Activated CD8-positive, alpha-beta memory T cell treated with anti-CD3 and anti-CD28 coated beads for 4 hours (primary cell): ENCODE results near the gene KNSTRN.
A peak's percentile ranks its signal among the peaks of the same experiment; 100 is the strongest.

Experiments
- DNase-seq, 2 donors: peaks; one replicate each; pipeline ENCODE4 v3.0.0-alpha.2; 2020; ENCODE audit warnings: low read depth in 2 of 2

The KNSTRN gene

GRCh38 chr15:40382580-40383456 is at the start of gene KNSTRN:
TSS of gene KNSTRN (plus strand) at chr15:40382721. CDS start at chr15:40382836, 115 bp downstream.
- peak; percentile 82 to 89 for DNase-seq

- no peak for DNase-seq
Observed at GRCh38 chr15:40333922-40334492, 48.5 kb upstream of the KNSTRN start.

GRCh38 chr15:40334541-40334940 is 48.0 kb upstream of the KNSTRN start:
- no peak for DNase-seq

GRCh38 chr15:40334941-40335795 is 47.4 kb upstream of the KNSTRN start:
- no peak for DNase-seq

- no peak for DNase-seq
Observed at GRCh38 chr15:40335938-40336743, 46.4 kb upstream of the KNSTRN start.

- DNase-seq: no peak
Observed at GRCh38 chr15:40336744-40337122, 45.8 kb upstream of the KNSTRN start.

- DNase-seq: no peak
Observed at GRCh38 chr15:40337597-40337996, 44.9 kb upstream of the KNSTRN start.

- peak; percentile 54 to 56 for DNase-seq
Observed at GRCh38 chr15:40338041-40338657, 44.4 kb upstream of the KNSTRN start.

GRCh38 chr15:40338921-40339620 is 43.5 kb upstream of the KNSTRN start:
- DNase-seq: no peak

GRCh38 chr15:40339621-40339945 is 42.9 kb upstream of the KNSTRN start:
- no peak for DNase-seq

- DNase-seq: no peak
Observed at GRCh38 chr15:40340038-40340739, 42.3 kb upstream of the KNSTRN start.

GRCh38 chr15:40340740-40341400 is 41.7 kb upstream of the KNSTRN start, which contains the start of gene CCDC9B:
TSS of gene CCDC9B (minus strand) at chr15:40340939. CDS start at chr15:40340819, 120 bp downstream.
- DNase-seq: no peak

GRCh38 chr15:40342416-40343320 is 39.9 kb upstream of the KNSTRN start:
- DNase-seq: no peak

- DNase-seq: no peak
Observed at GRCh38 chr15:40343512-40343911, 39.0 kb upstream of the KNSTRN start.

- DNase-seq: no peak
Observed at GRCh38 chr15:40344217-40344616, 38.3 kb upstream of the KNSTRN start.

GRCh38 chr15:40344631-40345120 is 37.8 kb upstream of the KNSTRN start:
- DNase-seq: peak in 1 of 2 donors; percentile 41

- DNase-seq: no peak
Observed at GRCh38 chr15:40345225-40345866, 37.2 kb upstream of the KNSTRN start.
